Ectodermal cell (in vitro differentiated cells): Measurements from ENCODE around the gene MAP1LC3A.

Source experiments
- H3K27ac ChIP-seq: 2 replicates; pipeline ENCODE4 v1.7.0; 2013; ENCODE audit warnings: mild to moderate bottlenecking, low read depth, low read length; ENCODE audit not compliant: insufficient read depth, poor library complexity, severe bottlenecking
- H3K27me3 ChIP-seq: 2 replicates; pipeline ENCODE4 v1.7.0; 2013; ENCODE audit warnings: mild to moderate bottlenecking, low read length; ENCODE audit not compliant: insufficient read depth, control insufficient read depth, poor library complexity, severe bottlenecking
- H3K36me3 ChIP-seq: one replicate; pipeline ENCODE4 v1.7.0; 2013; ENCODE audit warnings: low read length; ENCODE audit not compliant: control insufficient read depth, insufficient read depth
- H3K4me1 ChIP-seq: one replicate; pipeline ENCODE4 v1.7.0; 2013; ENCODE audit warnings: low read length; ENCODE audit not compliant: control insufficient read depth, insufficient read depth
- H3K4me3 ChIP-seq: 2 replicates; pipeline ENCODE4 v1.7.0; 2013; ENCODE audit warnings: low read depth, low read length, control low read depth; ENCODE audit not compliant: insufficient read depth
- H3K9me3 ChIP-seq: 2 replicates; pipeline ENCODE4 v1.7.0; 2013; ENCODE audit warnings: mild to moderate bottlenecking, low read length, moderate library complexity; ENCODE audit not compliant: control insufficient read depth
- WGBS, 2 experiments: methylation state at CpG; one replicate each; pipeline ENCODE4 v1.1.7; 2013; ENCODE audit warnings: missing lambda C conversion rate in 2 of 2; 5-methylcytosine and 5-hydroxymethylcytosine counted together

MAP1LC3A gene

DNA sequence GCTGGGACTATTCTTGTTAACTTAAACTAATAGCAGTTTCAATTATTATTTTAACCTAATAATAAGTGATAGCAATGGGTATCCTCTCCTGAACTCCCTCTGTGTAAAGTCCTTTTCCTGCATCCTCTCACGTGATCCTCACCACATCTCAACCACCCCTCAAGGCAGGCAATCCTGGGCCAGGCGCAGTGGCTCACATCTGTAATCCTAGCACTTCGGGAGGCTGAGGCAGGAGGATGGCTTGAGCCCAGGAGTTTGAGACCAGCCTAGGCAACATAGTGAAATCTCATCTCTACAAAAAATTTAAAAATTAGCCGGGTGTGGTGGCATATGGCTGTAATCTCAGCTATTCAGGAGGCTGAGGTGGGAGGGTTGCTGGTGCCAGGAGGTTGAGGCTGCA lies 23.7 kb downstream of the MAP1LC3A start:
- WGBS, 2 experiments, result 88 to 90% methylated on average over 4 of the region's 4 CpGs
- no peak overlapping the region for H3K4me3 ChIP-seq
- no peaks in the 10 kb centered on the region for H3K9me3 ChIP-seq
- peaks cover 5% of the 10 kb centered on the region for H3K36me3 ChIP-seq
- no peaks in the 10 kb centered on the region for H3K27me3 ChIP-seq
- no peaks in the 10 kb centered on the region for H3K4me1 ChIP-seq
- no peak overlapping the region for H3K27ac ChIP-seq

DNA sequence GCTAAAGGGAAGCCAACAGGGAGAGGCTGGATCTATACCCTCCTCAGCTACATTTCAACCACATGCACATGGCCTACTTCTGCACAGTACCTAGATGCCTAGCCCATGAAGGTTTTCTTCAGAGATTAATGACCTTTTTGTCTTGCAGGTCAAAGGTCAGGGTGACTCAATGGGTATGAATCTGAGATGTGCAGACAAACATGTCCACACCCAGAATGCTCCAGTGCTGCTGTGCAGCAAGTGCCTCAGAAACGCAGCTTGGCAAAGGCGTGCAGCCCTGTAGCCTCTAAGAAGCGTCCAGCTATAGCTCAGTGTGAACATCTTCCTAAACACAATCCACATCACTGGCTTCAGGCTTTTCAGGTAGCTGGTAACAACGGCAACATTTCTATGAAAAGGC lies 24.4 kb downstream of the MAP1LC3A start:
- H3K27ac ChIP-seq, result no peak overlapping the region
- peaks cover 5% of the 10 kb centered on the region for H3K36me3 ChIP-seq
- no peaks in the 10 kb centered on the region for H3K27me3 ChIP-seq
- no peak overlapping the region for H3K4me3 ChIP-seq
- no peaks in the 10 kb centered on the region for H3K4me1 ChIP-seq
- 95 to 96% methylated on average over 4 of the region's 4 CpGs for WGBS, 2 experiments
- H3K9me3 ChIP-seq, result no peaks in the 10 kb centered on the region

DNA sequence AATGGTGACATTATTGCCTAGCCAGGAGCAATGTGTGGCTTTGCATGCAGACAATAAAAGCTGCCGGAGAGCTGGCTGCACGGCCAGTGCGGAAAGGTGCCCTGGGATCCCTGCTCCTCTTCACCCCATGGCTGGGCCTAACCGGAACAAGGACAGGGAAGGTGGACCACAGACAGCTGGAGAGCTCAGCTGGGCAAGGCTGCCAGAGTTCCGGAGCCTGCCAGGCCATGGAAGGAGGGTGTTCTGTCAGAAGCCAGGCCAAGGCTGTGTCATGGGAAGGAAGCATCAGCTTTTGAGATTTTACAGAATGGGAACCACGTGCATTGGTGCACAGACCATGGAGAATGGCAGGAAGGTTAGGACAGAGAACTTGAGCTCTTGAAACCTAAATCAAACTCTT lies 25.0 kb downstream of the MAP1LC3A start:
- H3K36me3 ChIP-seq, result peaks cover 5% of the 10 kb centered on the region
- H3K27ac ChIP-seq, result no peak overlapping the region
- H3K4me3 ChIP-seq, result no peak overlapping the region
- H3K27me3 ChIP-seq, result no peaks in the 10 kb centered on the region
- H3K4me1 ChIP-seq, result no peaks in the 10 kb centered on the region
- WGBS, 2 experiments, result 96 to 97% methylated on average over 6 of the region's 6 CpGs
- H3K9me3 ChIP-seq, result no peaks in the 10 kb centered on the region

DNA sequence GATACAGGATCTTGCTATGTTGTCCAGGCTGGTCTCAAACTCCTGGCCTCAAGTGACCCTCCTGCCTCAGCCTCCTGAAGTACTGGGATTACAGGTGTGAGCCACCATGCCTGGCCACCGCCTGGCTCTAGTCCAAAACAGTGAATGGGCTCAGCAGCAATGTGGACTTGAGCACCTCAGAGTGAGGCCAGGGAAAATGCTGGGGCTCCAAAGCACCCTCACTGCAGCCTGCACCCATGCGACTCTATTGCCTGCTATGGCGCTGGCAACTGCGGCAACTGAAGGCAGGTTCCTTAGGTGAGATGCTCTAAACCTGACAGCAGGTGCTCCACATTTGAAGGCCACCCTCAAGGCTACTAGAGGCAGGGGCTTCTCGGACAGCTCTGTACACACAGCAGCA lies 26.5 kb downstream of the MAP1LC3A start:
- Histone ChIP-seq H3K36me3 (peaks cover 5% of the 10 kb centered on the region), H3K27ac (no peak overlapping the region), H3K27me3 (no peaks in the 10 kb centered on the region), H3K9me3 (no peaks in the 10 kb centered on the region), H3K4me1 (no peaks in the 10 kb centered on the region), H3K4me3 (no peak overlapping the region)
- 95 to 96% methylated on average over 5 of the region's 5 CpGs for WGBS, 2 experiments

DNA sequence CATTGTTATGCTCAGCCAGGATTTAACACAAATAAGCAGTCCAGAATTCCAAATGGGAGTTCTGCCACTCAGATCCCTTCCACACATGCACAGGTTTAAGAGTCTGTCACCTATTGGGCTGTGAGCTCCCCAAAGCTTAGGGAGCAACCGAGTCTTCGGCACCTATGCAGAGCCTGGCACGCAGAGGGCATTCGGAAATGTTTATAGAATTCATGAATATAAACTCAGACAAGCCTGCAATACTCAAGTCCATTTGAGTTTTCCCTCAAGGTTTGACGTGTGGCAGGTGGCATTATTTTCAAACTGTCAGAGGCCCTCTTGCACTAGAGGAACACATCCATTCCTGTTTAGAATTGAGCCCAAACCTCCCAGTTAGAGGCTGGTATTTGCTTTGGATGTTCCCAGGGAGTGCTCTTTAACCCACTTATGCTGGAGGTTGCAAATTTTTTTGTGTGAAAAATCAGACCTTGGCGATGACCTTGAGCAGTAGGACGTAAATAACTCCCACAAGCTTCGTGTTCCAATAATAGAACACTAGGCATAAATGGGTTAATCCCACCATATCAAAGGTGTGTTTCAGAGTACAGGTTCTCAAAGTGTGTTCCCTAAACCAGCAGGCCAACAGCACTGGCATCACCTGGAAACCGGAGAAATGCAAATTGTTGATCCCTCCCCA lies 28.1 kb downstream of the MAP1LC3A start:
- Histone ChIP-seq H3K4me3 (no peak overlapping the region), H3K27me3 (no peaks in the 10 kb centered on the region), H3K36me3 (peaks cover 5% of the 10 kb centered on the region), H3K4me1 (no peaks in the 10 kb centered on the region), H3K27ac (no peak overlapping the region), H3K9me3 (no peaks in the 10 kb centered on the region)
- WGBS, 2 experiments, result 94 to 95% methylated on average over 9 of the region's 9 CpGs

DNA sequence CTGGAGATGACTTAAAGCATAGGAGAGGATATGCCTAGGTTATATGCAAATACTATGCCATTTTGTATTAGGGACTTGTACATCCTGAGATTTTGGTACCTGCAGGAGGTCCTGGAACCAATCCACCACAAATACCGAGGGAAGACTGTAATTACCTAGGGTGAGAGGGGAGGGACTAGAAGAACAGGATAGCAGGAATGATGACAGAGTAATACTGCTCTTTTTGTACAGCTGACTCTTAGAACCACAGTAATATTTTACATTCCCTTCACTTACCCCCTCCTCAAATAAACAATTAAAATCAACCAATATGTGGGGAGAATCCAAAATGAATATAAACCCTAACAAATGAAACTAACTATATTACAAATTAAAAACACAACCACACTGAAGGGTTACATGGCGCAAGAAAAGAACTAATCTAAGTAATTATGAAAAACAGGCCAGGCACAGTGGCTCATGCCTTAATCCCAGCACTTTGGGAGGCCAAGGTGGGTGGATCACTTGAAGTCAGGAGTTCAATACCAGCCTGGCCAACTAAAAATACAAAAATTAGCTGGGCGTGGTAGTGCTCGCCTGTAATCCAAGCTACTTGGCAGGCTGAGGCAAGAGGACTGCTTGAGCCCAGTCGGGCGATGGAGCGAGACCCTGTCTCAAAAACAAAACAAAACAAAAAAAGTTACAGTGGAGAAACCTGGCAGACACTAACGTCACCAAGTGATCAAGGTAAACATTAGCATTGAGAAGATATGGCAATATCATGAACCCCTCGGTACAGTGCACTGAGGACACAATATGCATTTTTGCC lies 37.1 kb downstream of the MAP1LC3A start:
- 93 to 94% methylated on average over 9 of the region's 9 CpGs for WGBS, 2 experiments
- Histone ChIP-seq H3K4me1 (no peaks in the 10 kb centered on the region), H3K27me3 (no peaks in the 10 kb centered on the region), H3K36me3 (no peaks in the 10 kb centered on the region), H3K9me3 (no peaks in the 10 kb centered on the region), H3K27ac (no peak overlapping the region), H3K4me3 (no peak overlapping the region)

DNA sequence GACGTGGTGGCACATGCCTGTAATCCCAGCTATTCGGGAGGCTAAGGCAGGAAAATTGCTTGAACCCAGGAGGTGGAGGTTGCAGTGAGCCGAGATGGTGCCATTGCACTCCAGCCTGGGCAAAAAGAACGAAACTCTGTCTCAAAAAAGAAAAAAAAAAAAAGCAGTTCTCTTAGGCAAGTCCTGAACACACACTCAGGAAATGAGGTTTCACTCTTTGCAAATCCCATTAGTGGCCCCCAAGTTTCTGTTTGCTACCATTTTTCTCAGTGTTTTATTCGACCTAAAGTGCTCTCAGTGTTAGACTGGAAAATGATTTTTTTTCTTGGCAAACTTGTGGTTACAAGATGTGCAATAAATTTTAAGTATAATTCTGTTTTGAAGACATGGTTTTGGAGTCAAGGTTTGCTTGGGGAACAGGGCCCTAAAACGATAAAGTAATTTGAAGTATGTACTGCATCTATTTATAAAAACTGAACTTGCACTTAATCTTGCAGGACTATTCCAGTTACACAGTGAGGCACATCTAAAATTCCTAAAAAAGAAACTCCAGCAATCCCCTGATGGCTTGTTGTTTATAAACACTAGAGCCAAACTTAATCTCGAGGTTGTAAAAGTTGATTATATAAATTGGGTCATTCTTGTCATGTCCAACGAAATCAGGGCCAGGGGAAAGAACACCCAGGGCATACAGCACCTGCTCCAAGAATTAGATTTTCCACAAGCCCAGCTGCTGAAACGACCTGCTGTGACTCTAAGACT lies 42.6 kb downstream of the MAP1LC3A start:
- H3K9me3 ChIP-seq, result no peaks in the 10 kb centered on the region
- no peak overlapping the region for H3K27ac ChIP-seq
- 92 to 95% methylated on average over 9 of the region's 9 CpGs for WGBS, 2 experiments
- no peaks in the 10 kb centered on the region for H3K36me3 ChIP-seq
- H3K4me1 ChIP-seq, result no peaks in the 10 kb centered on the region
- no peaks in the 10 kb centered on the region for H3K27me3 ChIP-seq
- H3K4me3 ChIP-seq, result no peak overlapping the region

DNA sequence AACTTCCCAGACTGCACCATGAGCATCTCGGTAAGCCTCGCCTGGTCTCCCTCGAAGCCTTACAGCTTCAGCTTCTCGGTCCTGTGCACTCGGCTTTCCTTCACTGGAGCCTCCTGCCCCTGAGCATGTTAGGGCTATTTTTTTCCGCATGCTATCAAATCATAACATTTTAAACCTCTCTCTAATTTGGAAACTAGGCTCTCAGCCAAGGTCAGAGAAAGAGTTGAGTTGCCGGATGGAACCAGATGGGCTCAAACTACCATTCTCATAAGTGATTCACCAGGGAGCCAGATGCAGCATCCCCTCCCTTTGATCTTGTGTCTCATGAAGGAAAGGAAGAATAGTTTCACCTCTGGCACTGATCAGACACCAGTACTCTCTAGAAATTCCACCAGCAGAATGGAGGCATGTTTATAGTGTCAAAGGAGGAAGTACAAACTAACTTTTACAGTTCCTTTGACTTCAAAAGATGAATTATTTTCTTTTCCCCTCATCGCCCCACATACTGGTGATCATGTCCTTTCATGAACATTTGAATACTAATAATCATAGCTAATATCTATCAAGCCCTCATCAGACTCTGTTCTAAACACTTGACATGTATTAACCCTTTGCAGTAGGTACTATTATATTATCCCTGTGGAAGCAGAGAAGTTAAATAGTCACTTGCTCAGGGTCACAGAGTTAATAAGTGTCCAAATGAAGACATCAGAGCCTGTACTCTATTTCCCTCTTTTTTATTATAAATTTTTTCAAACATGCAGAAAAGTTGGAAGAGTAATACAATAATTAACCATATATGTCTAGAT lies 46.7 kb downstream of the MAP1LC3A start:
- H3K4me1 ChIP-seq, result no peaks in the 10 kb centered on the region
- 90 to 94% methylated on average over 8 of the region's 8 CpGs for WGBS, 2 experiments
- no peak overlapping the region for H3K27ac ChIP-seq
- no peak overlapping the region for H3K4me3 ChIP-seq
- no peaks in the 10 kb centered on the region for H3K9me3 ChIP-seq
- H3K36me3 ChIP-seq, result no peaks in the 10 kb centered on the region
- no peaks in the 10 kb centered on the region for H3K27me3 ChIP-seq

DNA sequence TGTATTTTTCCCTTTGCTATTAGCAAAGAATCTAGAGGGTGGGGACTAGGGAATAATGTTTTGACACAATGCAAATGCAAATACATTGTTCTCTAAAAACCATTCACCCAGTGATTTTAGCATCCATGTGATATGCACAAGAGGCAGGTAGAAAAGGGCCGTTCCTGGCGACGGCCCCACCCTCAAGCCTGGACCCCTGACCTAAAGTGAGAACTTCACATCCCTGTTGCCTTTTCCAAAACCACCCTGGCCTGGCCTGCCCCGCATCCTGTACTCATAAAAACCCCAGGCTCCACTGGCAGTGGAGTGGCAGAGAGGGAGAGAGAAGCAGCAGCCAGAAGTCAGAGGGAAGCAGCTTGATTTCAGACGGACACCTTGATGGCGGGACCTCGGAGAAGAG lies 48.5 kb downstream of the MAP1LC3A start:
- WGBS, 2 experiments, result 91 to 95% methylated on average over 7 of the region's 7 CpGs
- Histone ChIP-seq H3K36me3 (peaks cover under 1% of the 10 kb centered on the region), H3K4me1 (no peaks in the 10 kb centered on the region), H3K27ac (no peak overlapping the region), H3K9me3 (no peaks in the 10 kb centered on the region), H3K4me3 (no peak overlapping the region), H3K27me3 (no peaks in the 10 kb centered on the region)
